Thyroid gland (tissue), 4 donors: Measurements from ENCODE around the gene MAPK1.

ENCODE experiments used
- CTCF ChIP-seq, 6 experiments: fragments of 200-600 bp in 3 of 6; fragments of 450-650 bp in 3 of 6; sonication (generic) in 3 of 6; IDR thresholded peaks; one replicate each; pipeline ENCODE4 v1.5.1; 2016 to 2019; ENCODE audit warnings: antibody characterized with exemption in 6 of 6, mild to moderate bottlenecking in 2 of 6, inconsistent platforms in 1 of 6, moderate library complexity in 1 of 6
- POLR2A ChIP-seq, 2 donors: fragments of 450-650 bp; IDR thresholded peaks; one replicate each; pipeline ENCODE4 v1.6.1; 2017; ENCODE audit warnings: antibody characterized with exemption in 2 of 2, mild to moderate bottlenecking in 2 of 2, moderate library complexity in 1 of 2

DNA sequence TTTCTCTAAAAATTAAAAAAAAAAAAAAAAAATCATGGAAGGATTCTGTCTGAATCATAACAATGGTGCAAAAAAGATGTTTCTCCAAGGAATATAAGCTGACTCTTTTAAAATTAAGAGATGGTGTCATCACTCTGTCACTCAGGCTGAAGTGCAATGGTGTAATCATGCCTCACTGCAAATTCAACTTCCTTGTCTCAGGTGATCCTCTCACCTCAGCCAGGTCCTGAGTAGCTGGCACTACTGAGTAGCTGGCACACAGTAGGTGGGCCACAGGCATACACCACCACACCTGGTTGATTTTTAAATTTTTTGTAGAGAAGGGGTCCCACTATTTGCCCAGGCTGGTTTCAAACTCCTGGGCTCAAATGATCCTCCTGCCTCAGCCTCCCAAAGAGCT is 77.1 kb downstream of the MAPK1 start:
- TF ChIP-seq CTCF (IDR thresholded peaks at IDR 0.05) (no peak), POLR2A (IDR thresholded peaks at IDR 0.05) (no peak)
